ENCODE results near the gene ABCC5.

The ABCC5 gene

GRCh38 chr3:183951459-183951858, 66.2 kb downstream of the ABCC5 start:
- TF ChIP-seq CTCF (IDR thresholded peaks at IDR 0.05; ENCODE audit: low read depth, low read length, poor library complexity, severe bottlenecking) (no peak), EZH2phosphoT487 (IDR thresholded peaks at IDR 0.05; ENCODE audit: borderline replicate concordance, low read length) (no peak)
- no peaks in the 10 kb centered on the region for H4K20me1 ChIP-seq (ENCODE audit: control insufficient read depth, insufficient read depth, low read depth, low read length)
- no peaks in the 10 kb centered on the region for H3K27me3 ChIP-seq (ENCODE audit: control insufficient read depth, low read length)
- no peak overlapping the region for H3K4me3 ChIP-seq (ENCODE audit: low read length)
- peaks cover 3% of the 10 kb centered on the region; the same call in 1 of the 2 replicates for H3K9me3 ChIP-seq (ENCODE audit: control insufficient read depth, insufficient read depth, low read length)
- H3K79me2 ChIP-seq (ENCODE audit: control insufficient read depth, low read length), result no peaks in the 10 kb centered on the region
- peaks cover 23% of the 10 kb centered on the region for H3K4me1 ChIP-seq (ENCODE audit: control insufficient read depth, low read length)
- H3F3A ChIP-seq (ENCODE audit: control insufficient read depth, insufficient read depth), result no peaks in the 10 kb centered on the region
- no peaks in the 10 kb centered on the region for H3K36me3 ChIP-seq (ENCODE audit: control insufficient read depth, low read length)
- H3K9me2 ChIP-seq (replicated peaks; ENCODE audit: control insufficient read depth, low read length), result no peaks in the 10 kb centered on the region
- no peak overlapping the region for H3K4me2 ChIP-seq (ENCODE audit: low read length)
- H3K27ac ChIP-seq (ENCODE audit: low read depth, low read length), result no peak overlapping the region

DNA sequence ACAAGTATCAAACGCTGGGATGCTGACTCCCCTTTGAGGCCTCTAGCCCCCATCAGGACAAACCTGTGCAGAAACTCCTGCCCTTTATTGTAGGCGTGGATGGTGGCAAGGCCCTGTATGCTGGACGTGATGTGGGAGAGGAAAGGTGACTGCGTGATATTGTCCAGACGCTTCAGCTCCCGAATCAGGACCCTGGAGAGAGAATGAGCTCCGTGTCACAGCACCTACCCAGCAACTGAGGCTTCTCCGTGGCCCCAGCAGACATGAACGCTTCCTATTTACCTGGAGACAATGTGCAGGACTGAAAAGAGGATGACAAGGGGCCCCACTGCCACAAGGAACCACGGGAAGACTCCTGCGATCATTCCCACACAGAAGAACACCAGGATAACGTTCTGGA, 68.0 kb downstream of the ABCC5 start:
- Histone ChIP-seq H3K4me3 (ENCODE audit: low read length) (no peak overlapping the region), H3K4me1 (ENCODE audit: control insufficient read depth, low read length) (peaks cover 23% of the 10 kb centered on the region), H3K36me3 (ENCODE audit: control insufficient read depth, low read length) (no peaks in the 10 kb centered on the region), H3K9me3 (ENCODE audit: control insufficient read depth, insufficient read depth, low read length) (no peaks in the 10 kb centered on the region), H3K9me2 (replicated peaks; ENCODE audit: control insufficient read depth, low read length) (no peaks in the 10 kb centered on the region), H3F3A (ENCODE audit: control insufficient read depth, insufficient read depth) (no peaks in the 10 kb centered on the region), H3K27me3 (ENCODE audit: control insufficient read depth, low read length) (no peaks in the 10 kb centered on the region), H3K79me2 (ENCODE audit: control insufficient read depth, low read length) (no peaks in the 10 kb centered on the region), H3K27ac (ENCODE audit: low read depth, low read length) (no peak overlapping the region), H3K4me2 (ENCODE audit: low read length) (no peak overlapping the region), H4K20me1 (ENCODE audit: control insufficient read depth, insufficient read depth, low read depth, low read length) (no peaks in the 10 kb centered on the region)
- TF ChIP-seq CTCF (IDR thresholded peaks at IDR 0.05; ENCODE audit: low read depth, low read length, poor library complexity, severe bottlenecking) (no peak), EZH2phosphoT487 (IDR thresholded peaks at IDR 0.05; ENCODE audit: borderline replicate concordance, low read length) (no peak)

GRCh38 chr3:183946037-183946436, 71.6 kb downstream of the ABCC5 start:
- H3K27ac ChIP-seq (ENCODE audit: low read depth, low read length), result no peak overlapping the region
- H4K20me1 ChIP-seq (ENCODE audit: control insufficient read depth, insufficient read depth, low read depth, low read length), result no peaks in the 10 kb centered on the region
- H3K4me2 ChIP-seq (ENCODE audit: low read length), result no peak overlapping the region
- no peak overlapping the region for H3K4me3 ChIP-seq (ENCODE audit: low read length)
- H3K9me2 ChIP-seq (replicated peaks; ENCODE audit: control insufficient read depth, low read length), result no peaks in the 10 kb centered on the region
- no peaks in the 10 kb centered on the region for H3K4me1 ChIP-seq (ENCODE audit: control insufficient read depth, low read length)
- TF ChIP-seq EZH2phosphoT487 (IDR thresholded peaks at IDR 0.05; ENCODE audit: borderline replicate concordance, low read length), result no peak
- TF ChIP-seq CTCF (IDR thresholded peaks at IDR 0.05; ENCODE audit: low read depth, low read length, poor library complexity, severe bottlenecking), result no peak
- no peaks in the 10 kb centered on the region for H3F3A ChIP-seq (ENCODE audit: control insufficient read depth, insufficient read depth)
- no peaks in the 10 kb centered on the region for H3K27me3 ChIP-seq (ENCODE audit: control insufficient read depth, low read length)
- H3K79me2 ChIP-seq (ENCODE audit: control insufficient read depth, low read length), result no peaks in the 10 kb centered on the region
- no peaks in the 10 kb centered on the region for H3K36me3 ChIP-seq (ENCODE audit: control insufficient read depth, low read length)
- no peaks in the 10 kb centered on the region for H3K9me3 ChIP-seq (ENCODE audit: control insufficient read depth, insufficient read depth, low read length)

DNA sequence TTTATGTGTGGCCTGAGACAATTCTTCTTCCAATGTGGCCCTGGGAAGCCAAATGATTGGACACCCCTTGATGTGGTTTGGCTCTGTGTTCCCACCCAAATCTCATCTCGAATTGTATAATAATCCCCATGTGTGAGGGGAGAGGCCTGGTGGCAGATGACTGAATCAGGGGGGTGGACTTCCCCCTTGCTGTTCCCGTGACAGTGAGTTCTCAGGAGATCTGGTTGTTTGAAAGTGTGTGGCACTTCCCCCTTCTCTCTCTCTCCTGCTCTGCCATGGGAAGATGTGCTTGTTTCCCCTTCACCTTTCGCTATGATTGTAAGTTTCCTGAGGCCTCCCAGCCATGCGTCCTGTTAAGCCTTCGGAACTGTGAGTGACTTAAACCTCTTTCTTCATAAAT, 72.9 kb downstream of the ABCC5 start:
- no peaks in the 10 kb centered on the region for H3K27me3 ChIP-seq (ENCODE audit: control insufficient read depth, low read length)
- H4K20me1 ChIP-seq (ENCODE audit: control insufficient read depth, insufficient read depth, low read depth, low read length), result no peaks in the 10 kb centered on the region
- no peaks in the 10 kb centered on the region for H3K9me2 ChIP-seq (replicated peaks; ENCODE audit: control insufficient read depth, low read length)
- no peaks in the 10 kb centered on the region for H3K36me3 ChIP-seq (ENCODE audit: control insufficient read depth, low read length)
- H3K9me3 ChIP-seq (ENCODE audit: control insufficient read depth, insufficient read depth, low read length), result no peaks in the 10 kb centered on the region
- no peaks in the 10 kb centered on the region for H3F3A ChIP-seq (ENCODE audit: control insufficient read depth, insufficient read depth)
- TF ChIP-seq CTCF (IDR thresholded peaks at IDR 0.05; ENCODE audit: low read depth, low read length, poor library complexity, severe bottlenecking), result no peak
- TF ChIP-seq EZH2phosphoT487 (IDR thresholded peaks at IDR 0.05; ENCODE audit: borderline replicate concordance, low read length), result no peak
- H3K4me3 ChIP-seq (ENCODE audit: low read length), result no peak overlapping the region
- H3K27ac ChIP-seq (ENCODE audit: low read depth, low read length), result no peak overlapping the region
- H3K4me2 ChIP-seq (ENCODE audit: low read length), result no peak overlapping the region
- H3K79me2 ChIP-seq (ENCODE audit: control insufficient read depth, low read length), result no peaks in the 10 kb centered on the region
- no peaks in the 10 kb centered on the region for H3K4me1 ChIP-seq (ENCODE audit: control insufficient read depth, low read length)
